ENCODE data around the gene AK9.
"Not testable (repeated sequence)": the region's sequence is repeated elsewhere in the genome, so short reads cannot be mapped to it uniquely, and the experiment has no call there.

Gene AK9

GRCh38 chr6:109690737-109691621, at the start of gene AK9, which contains the start of gene FIG4:
AK9 (minus strand) TSS chr6:109691202; CDS start chr6:109675745, 15,457 bp downstream.
FIG4 (plus strand) TSS chr6:109691296; CDS start chr6:109691436, 140 bp downstream.
- peak; percentile 82 for DNase-seq (ENCODE audit: low read depth)

- DNase-seq (ENCODE audit: low read depth): no peak
Observed at GRCh38 chr6:109740787-109741186, 49.8 kb upstream of the AK9 start.

DNA sequence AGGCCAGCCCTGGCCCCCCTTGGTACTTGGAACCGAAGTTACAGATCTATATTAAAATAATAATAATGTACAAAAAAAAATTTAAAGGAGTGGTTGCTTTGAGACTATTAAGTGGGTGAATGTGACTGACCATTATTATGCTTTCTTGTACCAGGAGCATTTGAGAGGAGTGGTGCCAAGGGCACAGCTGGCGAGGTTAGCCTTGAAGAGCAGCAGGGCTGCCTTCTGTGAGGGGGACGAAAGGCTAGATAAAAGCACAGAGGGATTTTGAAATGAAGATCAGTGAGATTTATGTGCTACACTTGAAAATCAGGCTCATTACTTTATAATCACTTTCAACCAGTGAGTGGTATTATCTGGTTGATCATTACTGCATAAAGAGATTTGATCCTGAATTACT, 48.7 kb upstream of the AK9 start:
- no peak for DNase-seq (ENCODE audit: low read depth)

DNA sequence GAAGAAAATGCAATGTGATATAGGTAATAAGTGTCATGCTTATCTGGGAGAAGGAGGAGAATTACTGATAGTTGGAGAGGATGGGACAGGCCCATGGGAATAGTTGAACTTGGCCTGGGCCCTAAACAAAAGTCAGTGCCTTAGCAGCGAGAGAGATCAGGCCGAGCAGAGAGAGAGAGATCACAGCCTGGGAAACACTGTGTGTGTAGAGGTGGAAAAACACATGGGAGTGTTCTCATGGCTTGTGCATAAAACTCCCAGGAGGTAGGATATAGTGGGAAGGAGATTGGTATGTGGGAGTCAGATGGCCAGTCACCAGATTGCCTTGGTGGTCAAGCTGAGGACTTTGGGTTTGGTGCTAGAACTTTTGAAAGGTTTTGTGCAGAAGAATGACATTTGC, 47.7 kb upstream of the AK9 start:
- no peak for DNase-seq (ENCODE audit: low read depth)

- DNase-seq (ENCODE audit: low read depth): no peak
Observed at GRCh38 chr6:109738255-109738654, 47.3 kb upstream of the AK9 start.

DNA sequence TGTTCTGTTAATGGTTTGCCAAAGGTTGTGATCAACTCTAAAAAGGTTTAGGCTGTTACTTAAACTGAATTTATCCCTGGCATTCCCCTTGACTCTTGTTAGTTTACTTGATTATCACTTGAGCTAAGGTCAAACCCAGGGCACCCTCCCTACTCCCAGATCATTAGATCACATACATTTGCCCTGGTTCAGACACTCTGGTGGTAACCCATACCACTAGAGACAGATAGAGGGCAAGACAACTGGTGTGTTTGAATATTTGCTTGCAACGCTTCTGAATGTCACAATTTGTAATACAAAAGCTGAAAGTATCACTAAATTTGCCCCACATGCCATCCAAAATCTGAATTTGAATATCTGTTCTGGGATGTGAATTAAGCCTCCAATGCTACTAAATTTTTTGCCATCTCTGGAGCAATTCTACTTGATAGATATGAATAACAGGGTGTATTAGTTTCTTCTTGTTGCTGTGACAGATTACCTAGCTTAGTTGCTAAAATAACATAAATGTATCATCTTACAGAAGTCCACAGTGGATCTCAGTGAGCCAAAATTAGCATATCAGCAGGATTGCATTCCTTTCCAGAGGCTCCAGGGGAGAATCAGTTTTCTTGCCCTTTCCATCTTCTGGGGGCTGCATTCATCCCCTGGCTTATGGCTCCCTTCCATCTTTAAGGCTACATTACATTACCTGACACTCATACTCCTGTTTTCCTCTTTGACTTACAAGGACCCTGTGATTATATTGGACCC, 45.4 kb upstream of the AK9 start:
- DNase-seq (ENCODE audit: low read depth): no peak

GRCh38 chr6:109725250-109725649, 34.2 kb upstream of the AK9 start:
- not testable (repeated sequence) for DNase-seq (ENCODE audit: low read depth)

DNA sequence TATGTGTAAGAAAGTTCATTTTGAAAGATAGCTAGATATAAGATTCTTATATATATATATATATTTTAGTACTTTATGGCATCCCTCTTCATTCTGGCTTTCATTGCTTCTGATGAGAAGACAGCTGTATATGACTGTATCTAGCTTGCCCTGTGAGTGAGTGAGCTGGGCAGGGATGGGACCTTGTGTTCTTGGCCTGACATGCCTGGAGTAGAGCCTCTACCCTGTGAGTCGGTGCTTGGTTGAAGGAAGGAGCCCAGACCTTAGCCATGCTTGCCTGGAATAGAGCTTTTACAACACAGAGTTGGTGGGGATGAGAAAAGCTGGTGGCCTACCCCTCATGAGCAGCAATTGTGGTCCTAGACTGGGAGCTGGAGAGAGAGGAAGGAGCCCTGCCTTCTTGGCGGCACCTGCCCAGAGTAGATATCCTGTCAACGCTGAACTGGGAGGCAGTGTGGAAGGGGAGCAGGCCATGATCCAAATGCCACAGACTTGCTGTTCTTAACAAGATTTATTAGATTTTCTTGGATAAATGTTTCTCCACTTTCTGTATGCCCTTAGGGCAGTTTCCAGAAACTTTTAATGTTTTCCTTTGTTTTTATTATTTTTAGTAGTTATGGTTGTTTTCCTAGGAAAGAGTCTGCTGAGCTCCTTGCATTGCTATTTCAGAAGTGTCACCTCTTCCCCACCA, 31.7 kb upstream of the AK9 start:
- DNase-seq (ENCODE audit: low read depth): no peak

- DNase-seq (ENCODE audit: low read depth): no peak
Observed at GRCh38 chr6:109722011-109722410, 31.0 kb upstream of the AK9 start.

DNA sequence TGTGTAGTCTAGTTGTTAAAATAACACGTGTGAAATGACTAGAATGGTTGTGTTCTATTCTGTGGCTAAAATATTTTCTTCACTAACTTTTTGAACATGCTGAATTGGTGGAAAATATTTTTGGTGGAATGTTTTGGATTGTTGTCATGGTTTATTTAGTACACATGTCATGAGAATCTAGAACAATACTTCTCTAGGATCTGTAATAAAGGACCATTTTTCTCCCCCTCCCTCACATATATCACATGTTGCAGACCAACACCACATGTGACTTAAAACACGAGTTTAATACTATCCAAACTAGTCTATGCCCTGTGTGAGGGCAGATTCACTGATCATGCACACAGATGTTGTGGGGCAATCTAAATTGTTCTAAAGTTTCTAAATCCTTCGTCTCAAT, 29.3 kb upstream of the AK9 start:
- DNase-seq (ENCODE audit: low read depth): no peak

- DNase-seq (ENCODE audit: low read depth): no peak
Observed at GRCh38 chr6:109718991-109719390, 28.0 kb upstream of the AK9 start.

GRCh38 chr6:109717971-109718370, 27.0 kb upstream of the AK9 start:
- no peak for DNase-seq (ENCODE audit: low read depth)

DNA sequence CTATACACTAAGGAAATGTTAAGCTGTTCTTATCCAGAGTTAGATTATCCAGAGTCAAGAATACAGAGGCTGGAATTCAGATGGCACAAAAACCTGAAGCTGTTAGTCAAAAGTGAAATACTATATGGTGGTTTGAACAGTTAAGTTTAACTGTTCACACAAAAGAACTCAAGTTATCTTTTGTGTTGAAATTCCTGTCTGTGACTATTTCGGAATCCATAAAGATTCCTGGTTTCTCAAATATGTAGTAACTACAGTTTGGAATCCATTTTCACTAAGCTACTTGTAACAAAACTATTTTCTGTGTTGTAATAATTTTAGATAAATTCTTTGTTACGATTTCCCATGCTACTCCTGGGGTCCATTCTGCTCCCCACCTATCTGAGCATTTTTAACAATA, 24.6 kb upstream of the AK9 start:
- no peak for DNase-seq (ENCODE audit: low read depth)

- DNase-seq (ENCODE audit: low read depth): no peak
Observed at GRCh38 chr6:109714611-109715010, 23.6 kb upstream of the AK9 start.

DNA sequence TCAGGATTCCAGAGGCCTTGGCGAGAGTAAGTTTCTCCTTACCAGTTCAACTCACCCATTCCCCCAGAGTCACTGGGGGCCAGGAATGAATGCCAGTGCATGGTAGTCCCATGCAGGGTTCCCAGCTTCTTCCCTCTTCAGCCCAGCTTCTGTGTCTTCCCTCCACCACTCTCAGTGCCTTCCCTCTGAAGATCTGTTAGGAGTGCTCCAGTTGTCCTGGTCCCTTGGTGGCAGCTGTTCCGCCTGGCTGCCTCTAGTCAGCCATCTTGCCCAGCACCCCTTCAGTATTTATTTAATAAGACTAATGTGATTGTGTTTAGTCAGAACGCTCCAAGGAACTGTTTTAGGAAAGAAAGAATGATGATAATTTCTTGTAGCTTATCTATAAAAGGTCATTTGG, 23.2 kb upstream of the AK9 start:
- no peak for DNase-seq (ENCODE audit: low read depth)

- no peak for DNase-seq (ENCODE audit: low read depth)
Observed at GRCh38 chr6:109713097-109713496, 22.1 kb upstream of the AK9 start.

GRCh38 chr6:109708099-109708498, 17.1 kb upstream of the AK9 start:
- not testable (repeated sequence) for DNase-seq (ENCODE audit: low read depth)

GRCh38 chr6:109706513-109706912, 15.5 kb upstream of the AK9 start:
- DNase-seq (ENCODE audit: low read depth): no peak

DNA sequence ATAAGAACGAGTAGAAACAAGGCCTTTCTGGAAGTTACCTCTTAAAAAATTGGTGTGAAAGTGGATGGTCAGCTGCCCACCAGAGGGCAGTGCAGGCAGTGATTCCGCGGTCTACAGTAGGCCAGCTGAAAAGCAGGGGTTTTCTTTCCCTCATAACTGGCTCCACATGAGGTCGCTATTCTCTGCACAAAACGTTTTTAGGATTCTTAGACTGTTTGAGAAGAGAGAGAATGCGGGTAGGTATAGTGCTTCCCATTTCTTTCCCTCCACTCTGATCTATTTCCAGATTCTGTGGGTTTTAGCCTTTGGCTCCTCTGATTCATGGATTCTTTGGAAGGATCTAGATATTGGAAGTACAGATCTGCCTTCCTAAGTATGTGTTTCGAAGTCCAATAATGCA, 14.3 kb upstream of the AK9 start:
- peak; percentile 54 for DNase-seq (ENCODE audit: low read depth)

- no peak for DNase-seq (ENCODE audit: low read depth)
Observed at GRCh38 chr6:109702791-109703190, 11.8 kb upstream of the AK9 start.

DNA sequence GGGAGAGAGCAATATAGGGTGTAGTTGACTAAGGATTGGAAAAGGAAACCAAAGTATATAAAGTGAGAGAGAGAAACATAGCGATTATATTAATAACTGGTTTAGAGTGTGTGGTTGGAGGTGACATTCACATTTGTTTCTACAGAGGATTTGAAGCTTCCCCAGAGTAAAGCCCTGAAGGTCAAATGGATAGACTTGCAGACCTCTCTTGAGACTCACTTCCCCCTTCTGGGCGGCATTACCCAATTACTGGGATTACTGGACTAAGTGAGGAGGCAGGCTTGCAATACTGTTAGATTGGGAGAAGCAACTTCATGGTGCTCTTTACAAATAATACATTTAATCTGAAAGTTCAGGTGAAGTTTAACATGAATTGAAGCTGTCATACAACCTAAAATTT, 10.8 kb upstream of the AK9 start:
- no peak for DNase-seq (ENCODE audit: low read depth)

DNA sequence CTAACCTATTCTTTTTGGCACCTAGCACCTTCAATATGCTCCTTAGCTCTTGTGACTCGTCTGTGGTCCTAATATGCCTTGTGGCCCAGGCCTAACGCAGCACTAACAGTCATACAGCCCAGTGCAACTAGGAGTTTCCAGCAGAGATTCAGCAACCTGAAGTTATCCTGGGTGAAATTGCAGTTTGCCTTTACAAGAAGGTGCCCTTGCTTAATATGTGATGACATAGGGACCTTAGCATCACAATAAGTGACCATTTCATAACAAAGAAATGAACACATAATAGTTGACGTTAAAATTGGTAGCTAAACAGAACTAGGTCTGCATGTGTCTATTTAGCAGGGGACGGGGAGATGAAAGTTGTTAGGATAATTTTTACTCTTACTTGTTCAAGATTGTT, 10.2 kb upstream of the AK9 start:
- DNase-seq (ENCODE audit: low read depth): no peak

DNA sequence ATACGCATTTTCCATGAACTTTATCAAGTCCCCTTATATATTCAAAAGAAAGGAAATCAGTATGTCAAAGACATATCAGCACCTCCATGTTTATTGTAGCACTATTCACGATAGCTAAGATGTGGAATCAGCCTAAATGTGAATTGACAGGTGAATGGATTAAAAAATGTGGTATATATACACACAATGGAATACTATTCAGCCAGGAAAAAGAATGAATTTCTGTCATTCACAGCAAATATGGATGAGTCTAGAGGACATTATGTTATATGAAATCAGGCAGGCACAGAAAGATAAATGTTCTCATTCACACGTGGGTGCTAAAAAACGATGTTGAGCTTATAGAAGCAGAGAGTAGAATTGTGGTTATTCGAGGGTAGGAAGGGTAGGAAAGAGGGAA, 5.4 kb upstream of the AK9 start:
- no peak for DNase-seq (ENCODE audit: low read depth)

Measured in stimulated activated CD8-positive, alpha-beta memory T cell treated with anti-CD3 and anti-CD28 coated beads, Interleukin-12 subunit alpha, Interleukin-12 subunit beta, amount 100 ng/mL, for 1 hour (primary cell).